HK-2 (cell line): Measurements from ENCODE around the gene HOXC9.

Experiments used
- DNase-seq: peaks from one replicate; pipeline ENCODE4 v3.0.0-alpha.2; 2018; ENCODE audit not compliant: unreplicated experiment

The HOXC9 gene

DNA sequence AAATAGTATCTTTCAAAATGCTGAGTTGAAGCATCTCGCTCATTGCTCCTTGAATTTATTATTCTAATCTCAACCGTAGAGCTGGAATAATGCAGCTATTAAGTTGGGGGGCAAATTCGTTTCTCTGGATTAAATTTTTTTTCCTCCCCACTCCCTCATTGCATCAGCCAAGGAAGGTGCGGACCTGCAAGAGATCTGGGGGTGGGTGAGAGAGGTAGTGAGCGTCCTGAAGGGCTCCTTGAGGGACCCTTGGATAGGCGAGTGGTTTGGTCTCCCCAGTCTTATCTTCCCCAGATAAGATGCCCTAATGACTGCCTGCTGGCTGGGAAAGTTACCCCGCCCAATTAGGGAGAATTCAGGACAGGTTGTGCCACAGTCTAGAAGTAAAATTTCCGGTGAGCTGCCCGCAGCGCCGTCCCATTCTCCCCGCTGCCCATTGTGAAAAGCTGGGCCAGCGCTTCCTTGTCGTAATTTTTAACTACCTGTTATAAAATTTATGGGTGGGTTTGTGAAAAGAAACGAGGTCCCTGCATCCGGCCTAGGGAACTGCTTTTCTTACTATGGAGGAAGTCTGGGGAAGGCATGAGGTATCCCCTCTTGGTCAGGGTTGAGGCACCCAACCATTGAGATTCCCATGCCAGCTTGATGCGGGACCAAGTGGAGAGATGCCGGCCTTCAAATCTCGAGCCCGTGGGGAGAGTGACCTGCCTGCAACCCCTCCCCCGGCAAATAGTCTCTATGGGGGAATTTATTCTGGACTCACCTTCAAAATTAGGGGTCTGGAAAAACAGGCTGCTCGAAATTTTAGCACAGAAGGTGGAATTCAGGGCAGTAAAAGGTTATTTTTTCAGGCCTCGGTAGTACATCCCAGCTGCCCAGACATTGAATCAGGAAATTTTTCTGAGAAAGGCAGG lies 15.3 kb downstream of the HOXC9 start:
- no peak for DNase-seq

- no peak for DNase-seq
Observed at GRCh38 chr12:54016051-54016450, 16.1 kb downstream of the HOXC9 start.

DNA sequence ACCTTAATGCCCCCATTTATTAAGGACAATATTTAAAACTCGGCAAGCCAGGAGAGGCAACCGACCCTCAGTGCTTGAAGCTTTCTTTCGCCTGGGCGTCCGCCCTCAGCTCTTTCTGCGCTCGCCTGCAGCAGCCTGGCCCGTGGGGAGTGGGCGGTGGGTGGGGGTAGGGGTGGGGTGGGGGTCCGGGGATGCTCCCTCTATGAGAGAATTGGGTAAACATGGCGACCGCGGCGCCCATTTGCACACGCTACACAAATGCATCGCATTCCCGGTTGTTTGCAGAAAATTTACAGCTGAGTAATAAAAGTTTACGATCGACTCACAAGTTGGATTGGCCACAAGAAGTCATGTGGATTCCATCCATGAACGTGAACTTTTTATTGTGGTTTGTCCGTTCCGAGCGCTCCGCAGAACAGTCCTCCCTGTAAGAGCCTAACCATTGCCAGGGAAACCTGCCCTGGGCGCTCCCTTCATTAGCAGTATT lies 16.6 kb downstream of the HOXC9 start:
- peak; percentile 37 for DNase-seq

DNA sequence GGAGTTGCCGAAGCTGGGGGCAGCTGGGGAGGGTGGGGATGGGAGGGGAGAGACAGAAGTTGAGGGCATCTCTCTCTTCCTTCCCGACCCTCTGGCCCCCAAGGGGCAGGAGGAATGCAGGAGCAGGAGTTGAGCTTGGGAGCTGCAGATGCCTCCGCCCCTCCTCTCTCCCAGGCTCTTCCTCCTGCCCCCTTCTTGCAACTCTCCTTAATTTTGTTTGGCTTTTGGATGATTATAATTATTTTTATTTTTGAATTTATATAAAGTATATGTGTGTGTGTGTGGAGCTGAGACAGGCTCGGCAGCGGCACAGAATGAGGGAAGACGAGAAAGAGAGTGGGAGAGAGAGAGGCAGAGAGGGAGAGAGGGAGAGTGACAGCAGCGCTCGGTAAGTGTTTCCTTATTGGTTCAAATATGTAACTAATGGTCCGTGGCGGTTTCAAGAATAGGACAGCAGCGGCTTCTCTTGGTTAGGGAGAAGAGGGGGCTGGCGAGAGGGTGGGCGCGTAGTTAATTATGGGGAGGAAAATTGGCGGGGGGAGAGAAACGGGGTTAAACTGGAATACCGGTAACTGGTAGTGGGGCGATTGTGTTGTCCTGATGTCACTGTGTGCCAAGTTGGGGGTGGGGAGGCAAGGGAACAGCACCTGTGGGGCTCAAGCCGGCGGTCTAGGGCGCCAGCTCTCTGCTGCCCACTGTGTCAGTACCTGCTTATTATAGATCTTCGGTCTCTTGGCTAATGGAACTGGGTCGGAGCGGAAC lies 17.2 kb downstream of the HOXC9 start:
- peak; percentile 42 for DNase-seq

GRCh38 chr12:54017878-54018467 lies 18.0 kb downstream of the HOXC9 start:
- DNase-seq = peak; percentile 95

DNA sequence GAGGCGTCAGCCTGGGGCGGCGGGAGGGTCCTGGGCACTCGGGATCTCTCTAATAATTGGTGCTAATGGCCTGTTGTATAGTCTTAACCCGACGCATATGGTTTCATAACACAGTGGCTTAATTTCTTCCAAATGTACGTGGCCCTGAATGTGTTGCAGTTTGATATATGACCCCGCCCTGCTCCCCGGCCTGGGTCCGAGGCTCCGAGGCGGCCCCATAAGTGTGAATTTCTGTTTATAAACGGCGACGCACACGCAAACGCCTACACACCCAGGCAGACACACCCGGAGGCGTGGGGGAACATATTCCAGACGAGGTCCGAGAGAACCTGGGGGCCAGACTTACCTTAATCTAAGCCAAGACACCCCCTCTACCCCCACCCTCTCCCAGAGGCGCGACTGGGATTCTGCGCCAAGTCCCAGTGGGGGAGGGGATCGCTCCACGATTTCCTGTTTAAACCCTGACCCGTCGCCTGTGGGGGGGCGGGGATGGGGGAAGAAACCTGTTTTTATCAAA lies 18.6 kb downstream of the HOXC9 start:
- DNase-seq = peak; percentile 70

DNA sequence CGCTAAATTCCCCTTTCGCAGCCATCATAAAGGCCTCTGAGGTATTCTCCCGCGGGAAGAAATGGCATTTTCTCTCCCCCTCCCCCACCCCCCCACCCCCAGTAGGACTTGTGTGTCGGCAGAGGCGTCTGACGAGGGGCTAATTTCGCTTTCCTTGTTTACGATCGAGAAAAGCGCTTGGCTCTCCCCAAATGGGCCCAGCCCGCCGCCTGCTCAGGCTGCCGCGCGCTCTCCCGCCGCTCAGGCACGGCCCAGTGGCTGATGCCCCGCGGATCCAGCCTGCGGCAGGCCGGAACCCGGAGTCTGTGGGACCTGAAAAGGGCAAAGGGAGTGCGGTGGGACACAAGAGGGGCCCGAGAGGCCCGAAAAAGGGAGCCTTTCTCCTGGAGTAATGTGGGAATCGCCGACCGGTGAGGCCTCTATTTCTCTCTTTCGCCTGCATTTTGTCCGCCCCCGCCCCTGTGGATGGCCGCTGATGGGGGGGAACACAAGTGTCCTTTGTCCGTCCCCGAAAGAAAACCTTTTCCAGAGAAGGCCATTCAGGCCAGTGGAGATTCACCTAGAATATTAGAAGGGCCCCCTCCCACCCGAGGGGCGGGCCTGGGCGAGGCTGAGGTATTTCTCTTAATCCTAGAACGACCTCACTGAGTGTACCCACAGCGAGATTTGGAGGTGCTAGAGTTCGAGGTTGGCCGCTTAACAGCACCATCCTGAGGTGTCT lies 19.3 kb downstream of the HOXC9 start:
- DNase-seq = peak; percentile 54

- DNase-seq = no peak
Observed at GRCh38 chr12:54019924-54020590, 20.1 kb downstream of the HOXC9 start.

GRCh38 chr12:54020591-54021405 lies 20.8 kb downstream of the HOXC9 start:
- no peak for DNase-seq

- no peak for DNase-seq
Observed at GRCh38 chr12:54021432-54022013, 21.6 kb downstream of the HOXC9 start.

- no peak for DNase-seq
Observed at GRCh38 chr12:54022960-54023884, 23.3 kb downstream of the HOXC9 start.

DNA sequence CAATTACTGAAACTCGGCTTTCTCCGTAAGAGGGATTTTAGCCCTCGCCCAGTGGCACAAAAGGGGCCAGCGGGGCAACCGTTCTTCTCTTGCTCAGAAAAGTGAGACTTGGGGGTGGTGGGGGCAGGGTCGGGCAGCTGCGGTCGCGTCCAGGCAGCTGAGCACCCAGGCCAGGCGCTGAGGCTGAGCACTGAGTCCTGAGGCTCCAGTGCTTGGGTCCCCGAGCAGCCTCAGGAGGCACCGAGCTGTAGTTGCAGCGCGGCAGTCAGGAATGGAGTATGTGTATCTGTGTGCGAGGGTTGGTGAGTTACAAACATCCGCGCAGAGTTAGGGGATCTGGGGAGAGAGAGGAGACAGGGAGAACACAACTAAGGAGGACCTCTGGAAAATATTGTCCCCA lies 24.2 kb downstream of the HOXC9 start:
- no peak for DNase-seq

DNA sequence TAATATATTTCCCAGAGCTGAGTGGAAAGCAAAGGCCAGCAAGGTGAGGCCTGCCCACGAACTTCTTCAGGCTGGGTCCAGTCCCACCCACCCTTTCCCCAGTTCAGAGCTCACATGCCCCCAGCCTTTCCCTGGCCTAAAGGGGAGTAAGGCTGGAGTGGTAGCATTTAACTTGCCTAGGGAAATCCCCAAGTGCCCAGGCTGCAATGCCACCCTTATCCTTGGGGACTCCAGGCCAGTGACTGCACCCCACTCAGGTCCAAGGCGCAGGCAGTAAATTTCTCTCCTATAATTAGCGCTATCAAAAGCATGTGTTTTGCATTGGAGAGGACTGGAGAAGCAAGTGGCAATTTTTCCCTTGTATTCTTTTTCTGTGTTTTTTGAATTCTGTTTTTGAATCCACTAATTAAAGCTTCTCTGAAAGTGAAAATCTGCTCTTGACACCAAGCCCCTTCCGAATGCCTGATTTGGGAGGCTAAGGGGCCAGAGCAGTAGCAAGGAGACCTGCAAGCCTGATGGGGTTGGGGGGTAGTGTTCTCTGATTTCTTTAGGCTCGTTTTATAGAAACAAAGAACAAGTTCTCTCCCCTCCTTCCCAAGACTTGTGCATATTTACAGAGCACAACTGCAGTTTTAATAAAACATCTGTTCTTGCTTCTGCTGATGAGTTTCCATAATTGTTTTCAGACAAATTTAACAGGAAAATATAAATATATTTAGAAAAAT lies 24.8 kb downstream of the HOXC9 start:
- DNase-seq = no peak

- no peak for DNase-seq
Observed at GRCh38 chr12:54025499-54026405, 25.8 kb downstream of the HOXC9 start.

- DNase-seq = no peak
Observed at GRCh38 chr12:54026640-54027441, 26.9 kb downstream of the HOXC9 start.

DNA sequence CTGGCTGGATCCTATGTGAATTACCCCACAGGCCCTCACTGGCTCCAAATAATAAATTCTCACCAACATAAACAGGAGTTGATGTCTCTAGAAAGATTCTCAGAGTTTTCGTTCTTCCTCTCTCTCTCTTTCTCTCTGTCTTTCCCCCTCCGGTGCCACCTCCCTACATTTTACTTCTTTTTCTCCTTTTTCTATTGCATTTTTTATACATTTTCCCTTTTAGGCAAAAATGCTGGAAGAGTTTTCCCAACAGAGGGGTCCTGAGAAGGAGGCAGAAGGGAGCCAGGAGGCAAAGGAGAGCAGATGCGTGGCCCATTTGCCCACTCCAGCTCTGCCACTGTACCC lies 27.5 kb downstream of the HOXC9 start:
- DNase-seq = no peak
